GM18873 (cell line): Measurements from ENCODE around the gene USP6NL.

Source experiments
- ATAC-seq: cut with Tn5 transposase; IDR thresholded peaks from one replicate; pipeline ENCODE4 v1.9.1; 2021; ENCODE audit warnings: mild to moderate bottlenecking, moderate library complexity, moderate number of reproducible peaks; ENCODE audit not compliant: unreplicated experiment, low FRiP score

Gene USP6NL

GRCh38 chr10:11488126-11488525 is 123.3 kb downstream of the USP6NL start:
- ATAC-seq: no peak

DNA sequence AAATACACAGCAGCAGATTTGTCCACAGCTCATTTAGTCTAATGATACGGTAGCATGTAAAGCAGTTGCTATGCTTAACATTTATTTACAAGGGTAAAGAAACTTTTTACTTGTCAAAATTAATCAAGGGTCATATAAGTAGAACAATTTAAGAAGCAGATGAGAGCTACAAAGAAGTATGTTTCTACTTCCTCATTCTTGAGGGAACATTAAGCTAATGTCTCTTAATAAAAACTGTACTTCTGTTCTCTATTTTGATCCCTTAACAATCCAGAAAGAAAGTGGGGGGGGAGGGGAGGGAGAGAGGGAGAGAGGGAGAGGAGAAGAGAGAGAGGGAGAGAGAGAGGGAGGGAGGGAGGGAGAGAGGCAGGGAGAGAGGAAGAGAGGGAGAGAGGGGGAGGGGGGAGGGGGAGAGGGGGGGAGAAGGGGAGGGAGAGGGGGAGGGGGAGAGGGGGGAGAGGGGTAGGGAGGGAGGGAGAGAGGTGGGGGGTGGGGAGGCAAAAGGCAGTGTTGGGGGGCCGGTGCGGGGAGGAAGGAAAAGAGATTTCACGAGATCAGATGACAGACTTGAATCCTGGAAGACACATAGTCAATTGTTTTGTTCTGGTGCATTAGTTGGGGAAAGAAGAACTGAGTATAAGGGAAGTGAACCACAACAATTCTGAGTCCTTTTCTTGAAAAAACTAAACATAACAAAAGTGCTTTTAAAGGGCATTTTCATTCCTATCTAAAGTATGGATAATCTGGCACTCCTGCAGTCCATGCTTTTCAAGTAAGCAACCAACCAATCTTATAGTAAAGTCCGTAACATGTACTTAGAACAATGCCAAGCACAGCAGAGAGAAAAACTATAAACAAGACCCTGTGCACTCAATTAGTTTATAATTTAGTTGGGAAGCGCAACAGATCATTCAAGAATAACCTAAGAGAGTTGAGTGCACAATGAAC is 128.0 kb downstream of the USP6NL start:
- ATAC-seq: no peak

DNA sequence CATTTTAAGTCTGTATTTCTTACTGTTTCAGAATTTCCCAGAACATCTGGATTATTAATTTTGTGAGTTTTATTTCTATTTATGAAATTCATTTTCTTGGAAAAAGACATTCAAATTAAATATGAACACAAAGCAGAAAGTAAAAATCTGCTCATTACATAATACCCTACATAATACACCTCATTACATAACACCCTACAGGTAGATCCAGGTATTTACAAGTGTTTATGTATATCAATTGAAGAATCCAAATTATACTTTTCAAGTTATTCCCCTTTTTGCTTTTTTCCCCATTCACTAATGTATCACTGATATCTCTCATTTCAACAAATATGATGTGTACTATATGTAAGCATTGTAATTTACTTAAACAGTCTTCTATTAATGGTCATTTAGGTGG is 129.1 kb downstream of the USP6NL start:
- no peak for ATAC-seq

GRCh38 chr10:11480687-11481086 is 130.8 kb downstream of the USP6NL start:
- no peak for ATAC-seq

- ATAC-seq: no peak
Measured at GRCh38 chr10:11479300-11479699, 132.2 kb downstream of the USP6NL start.

DNA sequence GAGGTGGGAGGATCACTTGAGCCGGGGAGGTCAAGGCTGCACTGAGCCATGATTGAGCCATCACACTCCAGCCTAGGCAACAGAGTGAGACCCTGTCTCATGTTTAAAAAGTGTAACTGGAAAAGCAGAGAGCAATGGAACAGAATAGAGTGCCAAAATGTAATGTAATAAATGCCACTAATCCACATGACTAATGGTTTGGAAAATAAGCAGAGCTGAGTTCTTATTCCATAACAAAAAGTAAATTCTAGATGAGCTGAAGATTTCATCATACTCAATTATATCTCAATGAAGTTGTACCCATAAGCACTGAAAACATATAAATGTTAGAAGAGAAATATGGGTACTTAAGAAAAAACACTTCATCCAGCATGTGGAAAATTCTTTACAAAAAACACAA is 132.6 kb downstream of the USP6NL start:
- ATAC-seq: no peak

DNA sequence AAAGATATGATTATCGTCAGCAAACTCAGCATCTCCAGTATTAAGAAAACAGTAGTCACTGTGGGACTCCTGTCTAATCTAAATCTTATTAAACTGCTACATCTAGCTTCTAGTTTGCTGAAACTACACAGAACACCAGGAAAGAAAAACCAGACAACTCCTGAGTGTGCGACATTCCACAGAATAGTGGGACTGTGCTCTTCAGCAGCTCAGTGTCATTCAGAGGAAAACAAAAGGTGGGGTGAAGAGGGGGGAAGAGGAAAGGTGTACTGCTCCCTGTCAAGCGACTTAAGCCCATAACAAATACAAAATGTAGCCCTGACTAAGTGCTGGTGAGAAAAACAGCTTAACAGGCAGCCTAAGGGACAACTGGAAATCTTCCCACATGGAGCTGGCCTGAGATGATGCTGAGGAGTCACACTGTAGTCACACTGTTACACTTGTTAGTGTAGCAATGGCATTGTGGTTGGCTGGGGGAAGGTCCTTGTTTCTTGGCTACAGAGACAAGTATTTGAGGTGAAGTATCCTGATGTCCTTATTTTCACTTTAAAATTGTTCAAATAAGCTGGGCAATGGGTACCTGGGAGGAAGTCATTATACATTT is 135.5 kb downstream of the USP6NL start:
- ATAC-seq: no peak

- ATAC-seq: no peak
Measured at GRCh38 chr10:11473128-11473760, 138.2 kb downstream of the USP6NL start.

DNA sequence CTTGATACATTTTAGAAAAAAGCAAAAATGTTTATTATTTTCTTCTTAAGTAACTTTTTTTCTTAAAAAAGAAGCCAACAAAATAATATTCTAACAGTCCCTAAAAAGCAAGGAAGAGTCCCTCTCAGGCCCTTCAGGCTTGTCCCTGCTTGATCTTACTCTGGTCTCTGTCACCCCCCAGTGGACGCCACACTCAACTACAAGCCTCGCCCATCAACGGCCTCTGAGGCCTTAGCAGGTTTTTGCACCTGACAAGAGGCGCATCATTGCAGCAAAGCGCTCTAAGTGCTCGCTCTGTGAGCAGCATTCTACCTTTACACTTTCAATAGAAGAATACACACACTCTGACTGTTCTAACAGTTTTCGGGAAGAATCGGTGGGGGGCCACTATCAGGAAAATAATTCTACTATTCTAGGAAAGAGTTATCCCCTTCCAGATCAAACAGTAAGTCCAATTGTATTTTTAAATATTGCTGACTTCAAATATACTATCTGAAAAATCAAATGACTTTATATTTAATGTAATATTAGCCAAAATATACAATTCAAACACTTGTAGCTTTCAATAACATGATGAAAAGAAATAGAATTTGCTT is 139.2 kb downstream of the USP6NL start:
- no peak for ATAC-seq

DNA sequence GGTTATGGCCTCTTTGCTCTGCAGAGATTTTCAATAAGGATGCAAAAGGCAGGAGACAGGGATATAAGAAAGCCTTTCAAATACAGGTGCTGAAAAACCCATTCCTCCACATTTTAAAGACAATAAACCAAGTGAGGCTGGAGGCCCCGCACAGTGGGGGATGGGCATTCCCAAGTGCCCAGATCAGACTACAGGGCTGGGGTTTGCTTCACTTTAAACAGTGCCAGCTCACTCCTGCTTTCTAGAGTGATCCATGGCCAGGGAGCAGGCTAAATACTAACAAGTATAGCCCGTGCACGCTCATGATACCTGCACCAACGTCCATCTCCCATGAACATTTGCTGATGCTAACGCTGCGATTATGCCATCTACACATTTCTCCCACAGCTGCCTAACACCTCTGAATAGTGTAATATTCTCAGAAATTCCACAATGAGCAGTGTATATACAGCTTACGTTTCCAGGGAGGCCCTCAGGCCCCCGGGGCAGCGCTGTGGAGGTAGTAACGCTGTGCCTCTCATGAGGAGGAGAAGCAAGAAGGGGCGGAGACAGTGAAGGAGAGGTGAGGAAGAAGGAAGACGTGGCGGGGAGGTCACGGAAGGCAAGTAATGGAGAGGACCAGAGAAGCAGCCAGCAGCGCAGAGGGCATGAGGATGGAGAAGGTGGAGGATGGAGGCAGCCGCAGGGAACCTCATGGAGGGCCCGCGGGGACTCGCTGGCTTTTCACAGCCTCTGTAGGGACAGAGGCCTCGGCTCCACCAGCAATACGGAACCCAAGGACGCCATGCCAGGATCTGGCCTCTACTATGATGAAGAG is 141.7 kb downstream of the USP6NL start:
- ATAC-seq: no peak

DNA sequence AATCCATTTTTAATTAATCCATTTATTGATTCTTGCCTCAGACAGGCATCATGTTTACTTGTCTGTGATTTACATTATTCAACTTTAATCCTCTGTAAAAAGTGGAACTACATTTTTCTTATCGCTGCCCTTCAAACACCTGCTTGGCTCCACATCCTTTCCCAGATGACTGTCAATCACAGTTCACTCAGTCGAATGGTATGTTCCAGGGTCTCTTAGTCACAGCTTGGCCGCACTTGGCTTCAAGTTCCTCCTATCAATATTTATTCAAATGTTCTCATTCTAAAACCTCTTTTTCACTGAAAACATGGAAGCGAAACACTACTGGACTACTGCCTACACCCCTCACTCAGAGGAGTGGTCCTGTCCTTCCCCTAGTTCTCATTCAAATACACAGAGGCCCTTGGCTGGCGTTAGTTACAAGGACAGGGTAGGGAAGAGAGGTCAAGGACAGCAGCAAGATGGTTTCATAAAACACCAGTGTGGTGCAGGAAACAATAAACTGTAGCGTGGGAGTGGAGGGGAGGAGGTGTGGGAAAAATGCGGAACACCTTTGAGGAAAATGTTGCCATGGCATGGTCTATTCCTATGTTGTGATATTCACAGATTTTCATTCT is 143.2 kb downstream of the USP6NL start:
- ATAC-seq: no peak

GRCh38 chr10:11465406-11465805 is 146.0 kb downstream of the USP6NL start:
- no peak for ATAC-seq

GRCh38 chr10:11463111-11463510 is 148.3 kb downstream of the USP6NL start:
- ATAC-seq: no peak

DNA sequence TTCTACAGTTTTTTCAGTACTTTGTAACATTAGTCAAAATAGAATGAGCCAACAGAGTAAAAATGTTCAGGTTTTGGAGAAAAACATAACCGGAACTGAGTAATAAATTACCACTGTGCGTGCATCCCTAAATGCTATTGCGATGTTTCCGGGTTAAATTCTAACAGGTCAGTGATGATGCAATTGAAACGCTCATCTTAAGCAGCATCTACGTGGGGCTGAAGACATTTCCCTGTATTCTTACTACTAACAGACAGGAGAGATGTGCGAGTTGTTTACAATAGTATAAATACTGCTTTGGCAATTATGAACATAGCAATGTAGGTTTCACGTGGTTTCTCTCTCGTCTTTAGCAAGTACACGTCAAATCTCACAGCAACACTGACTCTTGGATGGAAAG is 149.4 kb downstream of the USP6NL start:
- no peak for ATAC-seq

DNA sequence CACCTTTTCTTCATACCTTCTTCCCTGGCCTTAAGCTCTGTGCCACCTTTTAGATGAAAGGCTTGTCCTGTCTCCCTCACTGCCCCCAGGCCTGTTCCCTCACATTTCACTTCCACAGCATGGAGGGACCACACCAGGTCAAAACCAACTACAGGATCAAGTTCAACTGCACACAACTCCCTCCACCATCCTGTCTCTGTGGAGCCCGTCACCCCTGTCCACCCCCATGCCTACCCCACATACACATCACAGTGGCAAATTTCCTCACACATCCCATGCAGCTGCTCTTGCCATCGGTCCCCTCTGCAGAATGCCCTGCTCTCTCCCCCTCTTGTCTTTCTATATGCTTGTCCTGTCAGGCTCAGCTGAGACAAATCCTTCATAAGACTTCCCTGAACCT is 154.1 kb downstream of the USP6NL start:
- ATAC-seq: no peak

GRCh38 chr10:11454958-11455566 is 156.4 kb downstream of the USP6NL start:
- ATAC-seq: no peak

DNA sequence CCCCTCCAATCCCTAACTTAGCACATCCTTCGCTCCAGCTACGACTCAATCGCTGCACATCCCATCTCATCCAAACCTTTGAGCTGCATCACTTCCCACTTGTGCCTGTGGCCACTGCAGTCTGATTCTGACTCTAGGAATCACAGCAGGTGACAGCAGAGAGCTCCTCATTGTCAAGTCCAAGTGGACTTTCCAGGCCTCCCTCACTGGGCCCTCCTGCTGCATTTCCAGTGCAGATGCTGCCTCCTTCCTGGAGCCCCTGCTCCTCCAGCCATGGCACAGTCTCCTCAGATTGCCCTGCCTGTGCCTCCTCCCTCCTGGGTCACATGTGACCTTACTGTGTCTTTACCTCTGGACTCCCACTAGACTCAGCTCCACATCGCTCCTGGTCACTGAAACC is 157.3 kb downstream of the USP6NL start:
- ATAC-seq: no peak

DNA sequence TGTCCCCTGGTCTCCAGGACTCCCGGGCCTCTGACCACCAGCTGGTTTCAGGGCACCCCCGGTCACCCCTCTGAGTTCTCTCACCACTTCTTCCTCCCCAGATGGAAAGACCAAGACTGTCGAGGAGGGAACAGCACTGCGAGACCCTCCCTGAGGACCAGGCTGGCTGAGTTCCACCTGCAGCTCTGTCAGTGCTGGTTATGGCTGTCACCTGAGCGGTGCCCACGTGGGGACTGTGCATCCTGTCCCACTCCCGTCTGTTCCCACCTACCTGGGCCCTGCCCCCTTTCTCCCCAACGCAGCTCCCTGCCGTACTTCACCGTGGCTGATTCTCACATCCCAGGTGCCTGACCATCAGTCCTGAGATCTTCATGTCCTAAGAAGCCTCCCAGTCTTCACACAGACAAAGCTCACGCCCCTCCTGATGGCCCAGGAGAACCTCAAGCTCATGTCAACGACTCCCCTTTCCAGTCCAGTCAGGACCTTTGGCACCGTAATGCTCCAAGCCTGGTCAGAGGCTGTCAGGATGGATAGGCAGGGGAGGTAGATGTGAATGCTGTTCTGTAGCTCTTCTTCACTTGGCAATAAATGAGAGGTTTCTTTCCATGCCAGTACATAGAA is 159.7 kb downstream of the USP6NL start:
- ATAC-seq: no peak

DNA sequence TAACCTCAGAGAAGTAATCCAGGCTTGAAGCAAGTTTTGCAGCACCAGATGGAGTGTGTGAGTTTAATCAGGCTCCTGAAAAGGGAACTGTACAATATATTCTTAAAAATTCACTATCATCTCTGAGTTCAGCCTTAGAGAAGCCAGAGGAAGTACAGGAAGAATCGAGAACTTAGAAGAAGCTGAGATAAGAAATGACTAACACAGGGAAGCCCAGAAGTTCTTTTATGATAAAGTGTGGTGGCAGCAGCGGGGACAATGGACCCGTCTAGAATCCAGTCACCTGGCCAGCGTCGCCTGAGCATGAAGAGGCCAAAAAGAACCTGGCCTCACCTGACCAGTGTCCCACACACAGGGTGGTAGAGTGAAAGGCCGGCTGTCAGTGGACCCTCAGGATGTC is 161.0 kb downstream of the USP6NL start:
- ATAC-seq: no peak
